ENCODE measurements around the gene CREB5. TPM values are rescaled to one million over a fixed set of nuclear protein-coding genes. Genes with fewer than 3 reads are reported as not detected.

Gene CREB5
- total RNA-seq, 3 donors from 2014 or later: 17.3 to 19.7 (median 18.0) TPM

GRCh38 chr7:28729281-28729680 lies 317.0 kb downstream of the CREB5 start:
- no peak for DNase-seq (ENCODE audit: low spot score in 2 of 2)
- no peak overlapping the region for H3K4me3 ChIP-seq
- H3K9me3 ChIP-seq: no peaks in the 10 kb centered on the region
- H3K27ac ChIP-seq: no peak overlapping the region
- H3K27me3 ChIP-seq: no peaks in the 10 kb centered on the region
- H3K36me3 ChIP-seq: no peaks in the 10 kb centered on the region
- TF ChIP-seq POLR2A (IDR thresholded peaks at IDR 0.05) (no peak), CTCF (IDR thresholded peaks at IDR 0.05) (no peak), POLR2AphosphoS5 (IDR thresholded peaks at IDR 0.05) (no peak)
- no peaks in the 10 kb centered on the region for H3K4me1 ChIP-seq
- intact Hi-C loops (cut with DNase I; ENCODE audit: low total_unique reads): no loop called here

GRCh38 chr7:28729727-28730126 lies 317.4 kb downstream of the CREB5 start:
- no peaks in the 10 kb centered on the region for H3K36me3 ChIP-seq
- no peak for TF ChIP-seq POLR2A (IDR thresholded peaks at IDR 0.05)
- TF ChIP-seq CTCF (IDR thresholded peaks at IDR 0.05): no peak
- TF ChIP-seq POLR2AphosphoS5 (IDR thresholded peaks at IDR 0.05): no peak
- H3K4me3 ChIP-seq: no peak overlapping the region
- no peaks in the 10 kb centered on the region for H3K4me1 ChIP-seq
- no peaks in the 10 kb centered on the region for H3K9me3 ChIP-seq
- H3K27ac ChIP-seq: no peak overlapping the region
- no peak for DNase-seq (ENCODE audit: low spot score in 2 of 2)
- intact Hi-C loops (cut with DNase I; ENCODE audit: low total_unique reads): no loop called here
- no peaks in the 10 kb centered on the region for H3K27me3 ChIP-seq

- H3K36me3 ChIP-seq: no peaks in the 10 kb centered on the region
- TF ChIP-seq POLR2AphosphoS5 (IDR thresholded peaks at IDR 0.05): no peak
- TF ChIP-seq CTCF (IDR thresholded peaks at IDR 0.05): no peak
- TF ChIP-seq POLR2A (IDR thresholded peaks at IDR 0.05): no peak
- intact Hi-C loops (cut with DNase I; ENCODE audit: low total_unique reads): no loop called here
- no peaks in the 10 kb centered on the region for H3K27me3 ChIP-seq
- H3K27ac ChIP-seq: peak overlapping the region in 1 of 2 donors; percentile 43
- no peaks in the 10 kb centered on the region for H3K4me1 ChIP-seq
- H3K9me3 ChIP-seq: no peaks in the 10 kb centered on the region
- no peak overlapping the region for H3K4me3 ChIP-seq
- DNase-seq (ENCODE audit: low spot score in 2 of 2): no peak
Observed at GRCh38 chr7:28731092-28731658, 318.9 kb downstream of the CREB5 start.

GRCh38 chr7:28732071-28732869 lies 320.0 kb downstream of the CREB5 start:
- H3K27ac ChIP-seq: peak overlapping the region; percentile 41 to 43
- no peak for DNase-seq (ENCODE audit: low spot score in 2 of 2)
- TF ChIP-seq POLR2A (IDR thresholded peaks at IDR 0.05): no peak
- TF ChIP-seq CTCF (IDR thresholded peaks at IDR 0.05): no peak
- no peak for TF ChIP-seq POLR2AphosphoS5 (IDR thresholded peaks at IDR 0.05)

GRCh38 chr7:28733035-28733434 lies 320.7 kb downstream of the CREB5 start:
- no peaks in the 10 kb centered on the region for H3K9me3 ChIP-seq
- H3K27me3 ChIP-seq: no peaks in the 10 kb centered on the region
- no peaks in the 10 kb centered on the region for H3K36me3 ChIP-seq
- intact Hi-C loops (cut with DNase I; ENCODE audit: low total_unique reads): no loop called here
- no peak overlapping the region for H3K27ac ChIP-seq
- TF ChIP-seq POLR2A (IDR thresholded peaks at IDR 0.05): no peak
- no peak overlapping the region for H3K4me3 ChIP-seq
- no peak for DNase-seq (ENCODE audit: low spot score in 2 of 2)
- H3K4me1 ChIP-seq: no peaks in the 10 kb centered on the region

More at GRCh38 chr7:28732071-28732869, 320.0 kb downstream of the CREB5 start:
- Histone ChIP-seq H3K4me1 (no peaks in the 10 kb centered on the region), H3K9me3 (no peaks in the 10 kb centered on the region), H3K27me3 (no peaks in the 10 kb centered on the region), H3K4me3 (peak overlapping the region; percentile 21 to 30 (median 24)), H3K36me3 (no peaks in the 10 kb centered on the region)
- intact Hi-C loops (cut with DNase I; ENCODE audit: low total_unique reads): no loop called here

All from breast epithelium (tissue), 4 donors.